Measurements from ENCODE around the gene SBF2.
"Not testable (repeated sequence)": the region's sequence is repeated elsewhere in the genome, so short reads cannot be mapped to it uniquely, and the experiment has no call there.

The SBF2 gene

DNA sequence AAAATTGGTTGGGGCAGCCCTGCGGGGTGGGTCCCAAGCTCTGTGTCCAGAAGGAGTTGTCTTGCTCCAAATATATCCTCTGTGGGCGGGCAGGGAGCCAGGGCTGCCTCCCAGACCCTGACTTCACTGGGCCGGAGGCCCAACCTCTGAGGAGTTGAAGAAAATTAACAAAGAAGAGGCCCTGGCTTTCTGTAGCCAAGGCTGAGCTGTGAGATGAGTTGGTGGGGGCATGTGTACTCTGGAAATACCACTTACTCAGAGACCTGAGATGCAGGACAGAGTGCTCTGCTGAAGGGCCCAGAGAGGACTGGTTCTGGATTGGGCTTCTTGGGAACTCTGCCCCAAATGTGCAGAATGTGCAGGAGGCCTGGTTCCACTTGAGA, 533.8 kb downstream of the SBF2 start:
- peak; percentile 29 to 55 for DNase-seq

DNA sequence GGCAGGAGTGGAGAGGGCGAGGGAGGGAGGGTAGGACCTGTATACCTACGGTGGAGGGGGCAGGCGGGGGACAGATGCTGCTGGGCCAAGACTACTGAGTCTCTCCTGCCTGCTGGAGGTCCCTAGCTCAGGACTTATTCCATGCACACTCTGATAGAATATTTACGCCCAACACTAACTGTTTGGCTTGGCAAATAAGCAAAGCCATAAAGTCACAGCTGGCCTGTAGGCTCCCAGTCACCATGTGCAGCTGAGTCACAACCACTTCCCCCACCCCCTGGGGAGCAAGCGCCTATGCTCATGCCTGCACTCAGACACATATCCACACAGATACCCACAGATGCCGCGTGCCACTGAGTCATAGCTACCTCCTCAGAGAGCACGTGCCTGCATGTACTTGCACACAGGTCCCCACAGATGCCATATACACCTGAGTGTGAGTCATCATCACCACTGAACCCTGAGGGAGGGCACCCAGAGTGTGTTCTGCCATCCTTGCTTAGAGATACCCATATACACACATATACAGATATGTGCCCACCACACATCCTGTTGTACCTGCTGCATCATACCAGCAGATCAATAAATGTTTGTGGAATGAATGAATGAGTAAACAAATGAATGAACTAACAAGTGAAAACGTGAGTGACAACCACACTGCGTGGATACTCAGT, 534.4 kb downstream of the SBF2 start:
- peak in 1 of 2 donors; percentile 31 for DNase-seq

DNA sequence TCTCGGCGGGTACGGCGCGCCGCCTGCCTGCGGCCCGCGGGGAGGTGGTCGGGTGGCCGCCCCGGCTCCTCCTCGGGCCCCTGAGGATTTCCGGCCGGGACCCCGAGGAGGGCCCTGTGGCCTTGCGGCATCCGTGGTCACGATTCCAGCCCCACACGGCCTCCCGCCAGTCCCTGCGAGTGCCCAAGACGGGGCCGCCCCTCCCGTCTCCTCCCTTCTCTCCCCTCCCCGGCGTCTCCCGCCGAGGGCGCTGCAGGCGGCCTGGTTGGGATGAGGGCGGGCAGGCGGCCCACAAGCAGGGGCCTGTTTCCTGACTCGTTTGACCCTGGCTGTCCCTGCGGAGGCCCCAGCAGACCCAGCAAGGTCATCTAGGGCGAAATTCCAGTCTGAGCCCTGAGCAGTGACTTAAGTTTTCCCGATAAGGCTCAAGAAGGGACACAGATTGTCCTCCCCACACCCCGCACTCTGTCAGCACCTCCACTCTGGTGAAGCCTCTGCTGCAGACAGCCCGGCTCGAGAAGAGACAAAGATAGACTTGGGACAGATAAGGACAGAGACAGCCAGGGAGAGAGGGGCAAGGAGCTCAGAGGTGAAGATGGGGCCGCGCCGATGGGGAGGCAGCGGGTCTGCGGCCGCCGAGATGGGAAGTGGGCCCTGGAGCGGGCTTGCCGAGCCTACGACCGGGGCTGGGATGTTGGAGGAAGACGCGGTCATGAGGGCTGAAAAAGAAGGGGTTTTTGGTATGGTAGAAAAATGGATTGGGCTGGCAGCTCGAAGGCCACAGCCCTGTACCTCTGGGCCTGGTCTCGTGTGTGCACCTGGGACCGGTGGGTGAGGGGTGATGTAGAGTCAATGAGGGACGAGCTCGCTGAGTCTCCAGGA, 535.1 kb downstream of the SBF2 start:
- DNase-seq: peak; percentile 41 to 42

DNA sequence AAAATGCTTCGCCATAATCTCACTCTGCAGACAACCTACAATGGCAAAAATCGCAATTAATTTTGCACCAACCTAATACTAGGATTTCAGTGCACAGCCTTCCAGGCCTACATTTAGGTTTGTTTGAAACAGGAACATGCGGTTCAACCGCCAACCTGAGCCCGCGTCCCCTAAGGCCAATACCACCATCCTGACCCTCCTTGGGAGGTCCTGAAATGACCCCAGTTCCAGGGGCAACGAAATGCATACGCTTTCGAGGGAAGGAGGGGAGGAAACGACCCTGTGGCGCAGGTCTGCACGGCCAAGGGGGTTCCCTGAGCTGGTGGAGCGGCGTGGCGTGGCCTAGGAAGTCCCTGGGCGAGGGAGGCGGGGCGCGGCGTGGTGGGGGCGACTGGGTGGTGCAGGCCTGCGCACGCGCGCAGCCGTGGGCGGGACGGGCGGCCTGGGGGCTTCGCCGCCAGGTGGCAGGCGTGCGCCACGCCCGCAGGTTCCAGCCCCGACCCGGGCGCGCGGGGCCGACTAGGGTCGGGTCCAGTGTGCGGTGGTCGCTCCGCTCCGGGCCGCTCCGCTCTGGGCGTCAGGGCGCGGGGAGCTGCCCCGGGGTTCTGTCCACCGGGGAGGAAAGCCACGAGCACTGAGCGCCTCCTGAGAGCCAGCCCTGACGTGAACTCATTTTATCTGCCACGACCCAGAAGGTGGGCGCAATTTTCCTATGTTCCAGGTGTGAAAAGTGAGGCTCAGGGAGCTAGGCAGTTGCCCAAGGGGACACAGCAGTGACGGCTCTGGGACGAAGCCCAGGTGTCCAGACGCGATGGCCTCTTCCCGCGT, 536.0 kb downstream of the SBF2 start:
- DNase-seq: peak; percentile 58 to 71

DNA sequence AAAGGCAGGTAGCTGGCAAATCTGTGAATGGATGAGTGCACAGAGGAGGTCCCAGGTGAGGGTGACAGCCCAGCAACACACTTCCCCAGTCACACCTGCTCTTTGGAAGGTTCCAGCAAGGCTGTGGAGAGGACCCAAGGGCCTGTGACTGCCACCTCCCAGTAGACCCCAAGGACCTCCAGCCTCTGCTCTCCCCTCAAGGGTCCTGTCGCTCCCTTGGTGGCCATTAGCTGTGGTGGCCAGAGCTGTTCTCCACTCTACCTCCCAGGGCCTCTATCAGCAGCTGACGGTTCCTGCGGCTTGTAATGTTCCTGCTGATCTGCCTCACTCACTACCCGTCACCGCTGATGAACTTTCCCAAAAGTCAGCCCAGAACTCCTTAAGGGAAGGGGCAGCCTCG, 537.1 kb downstream of the SBF2 start:
- no peak for DNase-seq

DNA sequence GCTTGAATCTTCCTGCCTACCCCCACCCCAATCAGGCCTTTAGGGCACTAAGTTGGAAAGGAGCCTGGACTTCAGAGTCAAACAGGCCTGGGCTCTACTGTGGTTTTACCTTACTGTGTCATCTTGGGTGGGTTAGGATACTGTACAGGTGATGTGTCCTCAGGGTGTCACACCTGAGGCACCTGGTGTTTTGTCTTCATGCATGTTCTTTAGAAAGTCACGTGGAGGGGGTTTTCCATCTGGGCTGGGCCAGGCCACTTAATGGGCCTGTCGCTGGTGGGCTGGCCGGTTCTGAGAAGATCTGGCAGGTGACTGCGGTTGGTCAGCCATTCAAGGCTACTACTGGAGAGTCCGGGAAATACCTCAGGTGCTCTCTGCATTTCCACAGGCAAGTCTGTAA, 537.6 kb downstream of the SBF2 start:
- no peak for DNase-seq

DNA sequence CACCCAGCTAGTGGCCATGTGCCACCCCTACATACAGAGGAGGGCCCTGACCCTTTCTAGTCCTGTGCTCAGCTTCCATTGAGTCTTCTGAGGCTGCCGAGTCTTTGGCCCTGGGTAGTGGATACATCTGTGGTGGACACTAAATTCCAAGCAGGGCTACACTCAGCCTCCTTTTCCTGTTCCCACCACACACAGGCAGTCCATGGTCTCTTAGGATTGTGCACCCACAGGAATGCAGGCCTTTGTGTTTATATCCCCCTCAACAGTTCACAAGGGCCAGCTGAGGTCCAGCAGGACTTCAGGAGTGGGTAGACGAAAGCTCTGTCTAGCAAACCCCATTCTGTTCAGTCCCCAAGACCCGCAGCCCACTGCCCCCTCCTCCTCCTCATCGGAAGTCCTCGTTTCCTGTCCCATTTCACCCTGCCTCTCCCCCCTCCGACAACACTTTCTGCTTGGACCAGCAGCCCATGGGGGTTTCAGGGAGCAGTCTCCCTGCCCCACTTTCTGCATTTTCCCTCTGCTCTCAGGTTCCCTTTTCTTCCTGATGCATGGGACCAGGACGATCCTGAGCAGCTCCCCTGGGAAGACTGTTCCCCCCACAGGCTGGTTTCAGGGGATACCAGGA, 538.3 kb downstream of the SBF2 start:
- DNase-seq: no peak

DNA sequence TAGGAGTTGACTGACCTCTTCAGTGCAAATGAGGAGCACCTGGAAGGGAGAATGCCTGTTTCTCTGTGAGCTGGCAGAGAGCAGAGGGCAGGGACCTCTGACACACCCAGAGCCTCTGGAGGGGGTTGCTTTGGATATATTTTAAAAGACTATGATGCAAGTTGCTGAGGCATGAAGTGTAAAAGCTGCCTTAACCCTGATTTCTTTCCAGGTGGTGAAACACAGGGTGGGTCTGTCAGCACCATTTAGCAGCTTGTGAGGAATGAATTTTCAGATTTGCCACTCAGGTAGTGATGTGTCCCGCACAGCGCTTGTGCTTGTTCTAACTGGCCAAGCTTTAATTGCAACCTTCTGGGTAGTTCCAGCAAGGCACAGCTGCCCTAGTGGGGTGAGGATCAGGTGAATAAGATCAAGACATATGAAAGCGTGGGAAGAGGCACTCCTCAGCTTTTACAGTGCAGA, 540.0 kb downstream of the SBF2 start:
- no peak for DNase-seq

DNA sequence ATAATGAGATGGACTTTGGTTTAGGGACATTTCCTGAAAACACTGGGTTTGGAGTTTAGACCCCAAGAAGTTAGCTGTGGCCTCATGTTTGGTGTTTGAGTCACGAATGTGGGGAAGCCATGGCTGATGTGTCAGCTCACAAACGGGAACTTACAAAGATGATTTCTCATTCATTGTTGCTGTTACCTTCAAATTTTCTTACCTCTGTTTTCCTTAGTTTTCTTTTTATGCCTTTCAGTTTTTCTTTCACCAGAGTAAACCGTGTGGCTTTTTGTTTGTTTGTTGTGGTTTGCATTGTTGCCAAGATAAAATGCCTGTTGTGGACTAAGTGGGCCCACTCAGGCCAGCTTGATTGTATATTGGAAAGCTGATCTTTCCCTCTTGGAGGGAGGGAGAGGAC, 541.0 kb downstream of the SBF2 start:
- DNase-seq: no peak

DNA sequence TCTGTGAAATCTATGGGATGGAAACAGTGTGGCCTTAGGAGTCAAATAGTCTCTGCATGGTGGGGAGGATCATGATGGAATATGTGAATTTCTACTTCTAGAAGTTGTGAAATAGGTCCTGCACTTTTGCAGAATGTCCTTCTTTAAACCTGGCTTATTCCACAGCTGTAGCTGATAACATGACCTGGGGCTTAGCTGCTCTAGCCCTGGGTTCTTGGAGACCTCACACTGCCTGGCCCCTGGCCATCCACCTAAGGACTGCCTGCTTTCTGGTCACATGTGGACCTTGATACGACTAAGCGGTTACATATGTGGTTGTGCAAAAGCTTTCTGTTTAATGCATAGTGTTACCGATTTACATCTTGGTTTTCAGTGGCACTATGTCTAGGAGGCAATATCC, 541.9 kb downstream of the SBF2 start:
- no peak for DNase-seq

DNA sequence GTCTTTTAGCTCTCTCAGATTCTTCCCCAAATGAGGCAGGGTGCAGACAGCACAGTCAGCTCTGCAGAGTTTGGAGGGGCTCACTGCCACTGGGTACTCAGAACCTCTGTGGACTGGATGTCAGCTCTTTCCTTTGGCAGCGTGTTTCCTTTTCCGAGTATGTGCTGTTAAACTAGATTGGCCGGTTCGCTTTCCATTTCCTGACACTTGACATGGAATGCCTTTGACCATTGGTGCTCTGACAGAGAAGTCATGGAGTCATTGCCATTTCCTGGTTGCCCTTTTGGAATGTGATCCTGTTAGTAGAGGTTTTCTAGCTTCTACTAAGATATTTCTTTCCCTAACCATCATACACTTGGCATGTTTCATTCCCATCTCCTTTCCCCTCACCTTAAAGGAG, 543.5 kb downstream of the SBF2 start:
- DNase-seq: no peak

DNA sequence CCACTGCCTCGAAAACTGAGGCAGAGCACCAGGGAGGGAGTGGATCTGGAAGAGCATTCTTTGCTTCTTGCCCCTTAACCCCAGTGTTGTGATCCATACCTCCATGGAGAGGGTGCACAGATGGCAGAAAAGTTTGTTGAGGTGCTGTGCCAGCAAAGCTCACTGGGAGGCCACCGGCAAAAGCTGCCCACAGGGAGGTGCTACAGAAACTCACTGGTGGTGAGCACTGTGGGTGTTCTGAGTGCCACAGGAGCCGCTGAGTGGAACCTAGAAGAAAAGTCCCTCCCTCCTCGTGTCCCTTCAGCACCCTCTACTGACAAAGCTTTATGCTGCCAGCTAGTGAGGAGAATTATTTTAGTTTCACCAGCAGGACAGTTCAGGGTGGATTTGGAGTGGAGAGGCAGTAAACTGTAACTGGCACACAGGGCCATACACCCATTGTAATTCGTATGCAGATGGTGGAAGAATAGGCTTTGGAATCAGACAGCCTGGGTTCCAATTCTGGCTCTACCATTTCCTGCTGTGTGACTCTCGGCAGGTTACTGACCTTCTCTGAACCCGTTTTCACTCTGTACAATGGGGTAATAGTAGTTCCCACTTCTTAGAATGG, 545.6 kb downstream of the SBF2 start:
- peak; percentile 55 to 76 for DNase-seq

DNA sequence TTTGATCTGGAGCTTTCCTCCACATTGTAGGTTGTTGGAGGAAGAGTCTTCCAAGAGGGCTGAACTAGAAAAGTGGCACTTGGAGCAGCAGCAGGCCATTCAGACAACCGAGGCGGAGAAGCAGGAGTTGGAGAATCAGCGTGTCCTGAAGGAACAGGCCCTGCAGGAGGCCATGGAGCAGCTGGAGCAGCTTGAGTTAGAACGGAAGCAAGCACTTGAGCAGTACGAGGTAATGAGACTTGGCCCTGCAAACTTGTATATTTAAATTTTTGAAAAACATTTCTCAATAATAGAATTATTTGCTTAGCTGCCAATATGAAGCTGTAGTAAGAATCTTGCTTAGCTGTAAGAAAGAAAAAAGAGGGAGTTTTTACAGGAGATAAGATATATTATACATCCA, 546.2 kb downstream of the SBF2 start:
- DNase-seq: no peak

DNA sequence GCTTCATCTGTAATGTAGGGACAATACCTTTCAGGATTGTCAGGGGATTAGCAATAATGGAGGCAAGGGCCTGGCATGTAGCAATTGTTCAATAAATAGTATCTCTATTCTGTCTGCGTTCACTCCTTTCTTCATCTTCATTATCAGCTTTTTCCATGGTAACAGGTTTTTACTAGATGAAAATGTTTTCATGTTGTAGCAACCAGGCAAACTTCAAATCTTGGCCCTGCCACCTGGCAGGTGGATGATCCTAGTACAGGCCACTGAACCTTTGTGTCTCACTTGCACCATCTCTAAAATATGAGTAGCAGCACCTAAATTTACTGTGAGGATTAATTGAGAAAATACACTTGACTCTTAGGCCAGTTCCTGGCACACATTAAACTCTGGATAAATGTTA, 546.8 kb downstream of the SBF2 start:
- no peak for DNase-seq

DNA sequence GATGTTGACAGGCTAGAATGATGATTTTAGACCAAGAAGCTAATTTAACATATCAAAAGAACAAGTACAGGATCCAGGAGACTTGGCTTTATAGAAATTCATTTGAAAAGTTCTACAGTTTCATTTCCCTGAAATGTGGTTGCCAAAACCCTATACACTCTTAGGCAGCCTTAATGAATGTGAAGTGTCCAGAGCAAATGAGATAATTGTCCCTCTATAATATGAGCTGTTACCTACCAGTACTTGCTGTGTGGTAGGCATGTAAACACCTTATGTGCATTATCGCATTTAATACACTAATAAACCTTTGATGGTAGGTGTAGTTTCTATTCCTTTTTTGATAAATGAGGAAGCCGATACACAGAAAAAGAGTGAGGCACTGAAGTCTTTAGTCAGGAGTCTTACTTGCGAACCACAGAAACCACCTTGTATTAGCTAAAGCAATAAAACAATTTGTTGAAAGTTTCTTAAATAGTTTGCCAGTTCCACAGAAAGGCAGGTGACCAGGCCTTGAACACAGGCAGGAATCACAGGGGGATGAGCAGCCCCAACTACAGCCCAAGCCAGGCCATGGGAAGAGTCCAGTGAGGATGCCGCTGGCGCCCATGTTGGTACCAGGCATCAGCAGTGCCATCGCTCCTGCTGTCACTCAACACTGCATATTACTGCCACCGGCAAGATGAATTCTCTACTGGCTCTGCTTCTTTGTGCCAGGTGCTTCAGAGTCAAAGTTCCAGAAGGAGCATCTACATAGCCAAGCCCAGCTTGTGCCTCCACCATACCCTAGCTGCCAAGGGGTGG, 548.4 kb downstream of the SBF2 start:
- no peak for DNase-seq

DNA sequence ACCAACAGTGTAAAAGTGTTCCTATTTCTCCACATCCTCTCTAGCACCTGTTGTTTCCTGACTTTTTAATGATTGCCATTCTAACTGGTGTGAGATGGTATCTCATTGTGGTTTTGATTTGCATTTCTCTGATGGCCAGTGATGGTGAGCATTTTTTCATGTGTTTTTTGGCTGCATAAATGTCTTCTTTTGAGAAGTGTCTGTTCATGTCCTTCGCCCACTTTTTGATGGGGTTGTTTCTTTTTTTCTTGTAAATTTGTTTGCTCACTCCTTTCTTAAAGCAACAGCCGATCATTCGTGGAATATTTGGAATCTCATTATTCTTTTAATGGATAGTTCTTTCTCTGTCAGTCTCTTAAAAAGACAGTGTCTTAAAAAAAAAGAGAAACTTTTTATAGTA, 550.5 kb downstream of the SBF2 start:
- DNase-seq: not testable (repeated sequence)

DNA sequence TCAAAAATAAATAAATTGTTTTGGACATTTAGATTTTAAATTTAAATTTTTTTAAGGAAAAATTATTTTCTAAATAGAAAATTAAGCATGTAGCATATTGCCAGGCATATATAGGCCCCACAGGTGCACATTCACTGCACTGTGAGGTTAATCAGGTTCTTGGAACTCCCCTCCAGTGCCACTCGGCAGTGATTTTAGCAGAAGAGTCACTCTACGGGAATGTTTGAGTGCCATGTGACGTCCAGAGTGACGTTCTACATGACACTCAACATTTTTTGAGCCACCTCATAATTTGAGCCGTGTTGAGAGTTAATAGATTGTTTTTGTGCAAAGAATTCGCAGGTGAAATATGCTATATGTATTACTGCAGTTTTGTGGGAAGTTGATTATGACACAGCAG, 552.8 kb downstream of the SBF2 start:
- no peak for DNase-seq

DNA sequence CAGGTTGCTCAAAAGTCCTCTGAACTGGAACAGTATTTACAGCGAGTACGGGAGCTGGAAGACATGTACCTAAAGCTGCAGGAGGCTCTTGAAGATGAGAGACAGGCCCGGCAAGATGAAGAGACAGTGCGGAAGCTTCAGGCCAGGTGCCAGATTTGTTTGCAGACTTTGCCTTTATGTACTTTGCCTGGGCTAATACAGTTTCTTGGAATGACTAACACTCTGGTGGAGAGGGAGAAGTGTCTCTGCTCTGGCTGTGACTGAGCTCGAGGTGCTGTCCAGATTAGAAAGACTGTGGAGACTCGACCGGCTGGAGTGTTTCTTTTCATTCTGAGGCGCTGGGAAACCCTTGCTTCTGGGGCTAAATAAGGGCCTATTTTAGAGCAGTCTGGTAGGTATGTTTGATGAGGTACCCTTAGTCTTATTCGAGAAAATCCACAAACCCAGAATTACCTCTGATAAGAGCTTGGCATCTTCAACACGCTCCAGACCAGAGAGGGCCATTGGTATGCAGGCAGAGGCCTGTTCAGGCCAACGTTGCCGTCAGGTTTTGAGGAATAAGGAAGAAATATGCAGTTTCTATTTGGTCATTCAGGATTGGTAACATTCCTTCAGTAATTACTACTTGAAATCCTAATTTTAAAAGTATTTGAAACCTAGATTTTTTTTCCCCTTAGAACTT, 553.7 kb downstream of the SBF2 start:
- DNase-seq: no peak

DNA sequence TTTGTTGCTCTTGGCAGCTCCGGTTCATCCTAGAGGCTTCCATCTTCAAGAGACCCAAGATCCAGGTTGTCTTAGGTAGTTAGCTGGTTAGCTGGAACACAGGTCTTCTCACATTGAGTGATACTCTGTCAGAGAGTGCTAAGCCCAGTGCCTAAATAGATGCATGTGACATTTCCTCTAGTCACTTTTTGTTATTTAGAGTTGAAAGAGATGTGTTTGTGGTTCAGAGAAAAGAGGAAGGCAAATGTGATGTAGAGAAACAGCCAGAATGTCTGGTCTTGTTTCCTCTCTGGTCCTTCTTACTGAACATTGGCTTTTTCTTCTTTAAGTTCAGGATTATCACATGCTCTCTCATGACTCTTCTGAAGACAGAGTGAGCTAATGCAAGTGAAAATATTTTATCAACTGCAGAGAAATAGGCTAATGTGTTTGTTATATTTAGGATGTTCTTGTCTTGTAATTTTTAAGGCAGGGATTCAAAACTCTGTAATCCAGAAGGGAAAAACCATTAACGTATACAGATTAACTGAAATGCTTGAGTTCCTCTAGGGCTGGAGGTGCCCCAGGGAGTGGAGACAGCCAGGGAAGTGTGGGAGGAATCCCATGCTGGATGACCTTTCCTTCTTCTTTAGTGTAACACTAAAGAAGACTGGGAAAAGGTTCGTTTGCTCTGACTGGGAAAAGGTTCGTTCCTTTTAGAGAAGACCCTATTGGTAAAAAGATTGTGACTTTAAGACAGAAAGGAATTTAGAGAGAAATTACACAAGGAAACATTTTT, 554.7 kb downstream of the SBF2 start:
- DNase-seq: peak in 1 of 2 donors; percentile 39

DNA sequence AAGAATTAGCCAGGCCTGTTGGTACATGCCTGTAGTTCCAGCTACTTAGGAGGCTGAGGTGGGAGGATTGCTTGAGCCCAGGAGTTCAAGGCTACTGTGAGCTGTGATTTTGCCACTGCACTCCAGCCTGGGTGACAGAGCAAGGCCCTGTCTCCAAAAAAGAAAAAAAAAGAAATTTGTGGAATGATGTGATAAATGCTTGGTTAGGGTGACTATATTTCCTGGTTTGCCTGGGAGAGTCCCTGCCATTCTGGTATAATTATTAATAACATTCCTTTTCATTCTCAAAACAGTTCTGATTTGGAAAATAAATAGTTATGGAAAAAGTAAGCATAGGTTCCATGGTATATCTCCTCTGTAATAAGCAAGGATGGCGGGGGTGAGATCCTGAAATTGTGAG, 555.3 kb downstream of the SBF2 start:
- no peak for DNase-seq
